Neural crest cell (in vitro differentiated cells): Measurements from ENCODE around the gene NPC1. TPM values are rescaled to one million over a fixed set of nuclear protein-coding genes. Genes with fewer than 3 reads are reported as not detected.
A peak's percentile ranks its signal among the peaks of the same experiment; 100 is the strongest.
"Not testable (repeated sequence)": the region's sequence is repeated elsewhere in the genome, so short reads cannot be mapped to it uniquely, and the experiment has no call there.

Source experiments
- DNase-seq: peaks from one replicate; pipeline ENCODE4 v3.0.0; 2021; ENCODE audit warnings: low read depth, mixed read lengths, low spot score
- H3K27ac Mint-ChIP-seq: one replicate; pipeline ENCODE4 v1.8.0; 2021; ENCODE audit warnings: mild to moderate bottlenecking, mixed read lengths; ENCODE audit not compliant: unreplicated experiment
- H3K27me3 Mint-ChIP-seq: 2 replicates; pipeline ENCODE4 v1.8.0; 2021; ENCODE audit warnings: low read depth, mild to moderate bottlenecking, mixed read lengths
- H3K36me3 Mint-ChIP-seq: 2 replicates; pipeline ENCODE4 v1.8.0; 2021; ENCODE audit warnings: low read depth, mild to moderate bottlenecking, mixed read lengths
- H3K4me1 Mint-ChIP-seq: 2 replicates; pipeline ENCODE4 v1.8.0; 2021; ENCODE audit warnings: mixed read lengths
- H3K4me3 Mint-ChIP-seq: one replicate; pipeline ENCODE4 v1.8.0; 2021; ENCODE audit warnings: mild to moderate bottlenecking, mixed read lengths
- H3K9me3 Mint-ChIP-seq: 2 replicates; pipeline ENCODE4 v1.8.0; 2021; ENCODE audit warnings: mixed read lengths
- total RNA-seq: library from RNA; stranded (reverse); gene quantifications from 2 replicates; pipeline ENCODE4 v1.2.1, GENCODE V29; 2021
- TF ChIP-seq, protein P1 (sequence below): fragments of 200-600 bp; sonication (generic); conservative IDR thresholded peaks from 2 replicates; pipeline ENCODE4 v1.5.0; 2021; ENCODE audit warnings: antibody characterized with exemption, mild to moderate bottlenecking

The NPC1 gene
- total RNA-seq, 1 donor from 2014 or later = 62.7 TPM

DNA sequence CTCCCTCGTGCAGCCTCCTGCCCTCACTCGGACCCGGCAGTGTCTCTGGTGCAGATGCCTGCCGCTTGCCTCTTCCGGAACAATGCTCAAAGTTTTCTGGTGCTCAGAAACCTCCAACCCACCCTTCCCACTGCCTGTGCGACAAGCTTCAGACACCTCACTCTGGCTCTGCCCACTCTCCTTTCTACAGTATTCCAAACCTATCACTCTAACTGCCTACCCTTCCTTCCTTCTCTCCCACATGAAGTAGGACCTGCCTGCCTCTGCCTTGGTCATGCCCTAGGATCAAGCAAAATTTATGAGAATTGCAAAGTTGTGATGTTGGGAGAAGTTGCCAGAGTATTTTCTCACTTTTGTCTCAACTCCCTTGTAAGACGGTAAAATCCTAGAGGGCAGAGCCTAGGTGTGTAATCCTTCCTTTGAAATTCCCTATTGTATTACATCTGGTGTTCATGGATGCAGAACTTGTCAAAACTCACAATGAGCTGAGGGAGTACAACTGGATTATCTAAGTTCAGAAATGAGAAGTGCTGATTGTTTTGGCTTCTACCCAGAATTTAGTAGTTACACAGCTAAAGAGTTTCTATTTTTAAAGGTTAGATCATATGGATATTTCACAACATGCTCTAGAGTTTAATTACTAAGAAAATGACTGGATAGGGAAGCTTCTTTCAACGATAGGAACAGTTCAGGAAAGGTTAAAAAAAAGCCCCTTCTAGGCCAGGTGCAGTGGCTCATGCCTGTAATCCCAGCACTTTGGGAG is 7.2 kb downstream of the NPC1 start:
- H3K4me1 Mint-ChIP-seq = peaks cover 63% of the 10 kb centered on the region
- no peak overlapping the region for H3K27ac Mint-ChIP-seq
- H3K4me3 Mint-ChIP-seq = no peak overlapping the region
- no peak for DNase-seq
- TF ChIP-seq, protein P1, sequence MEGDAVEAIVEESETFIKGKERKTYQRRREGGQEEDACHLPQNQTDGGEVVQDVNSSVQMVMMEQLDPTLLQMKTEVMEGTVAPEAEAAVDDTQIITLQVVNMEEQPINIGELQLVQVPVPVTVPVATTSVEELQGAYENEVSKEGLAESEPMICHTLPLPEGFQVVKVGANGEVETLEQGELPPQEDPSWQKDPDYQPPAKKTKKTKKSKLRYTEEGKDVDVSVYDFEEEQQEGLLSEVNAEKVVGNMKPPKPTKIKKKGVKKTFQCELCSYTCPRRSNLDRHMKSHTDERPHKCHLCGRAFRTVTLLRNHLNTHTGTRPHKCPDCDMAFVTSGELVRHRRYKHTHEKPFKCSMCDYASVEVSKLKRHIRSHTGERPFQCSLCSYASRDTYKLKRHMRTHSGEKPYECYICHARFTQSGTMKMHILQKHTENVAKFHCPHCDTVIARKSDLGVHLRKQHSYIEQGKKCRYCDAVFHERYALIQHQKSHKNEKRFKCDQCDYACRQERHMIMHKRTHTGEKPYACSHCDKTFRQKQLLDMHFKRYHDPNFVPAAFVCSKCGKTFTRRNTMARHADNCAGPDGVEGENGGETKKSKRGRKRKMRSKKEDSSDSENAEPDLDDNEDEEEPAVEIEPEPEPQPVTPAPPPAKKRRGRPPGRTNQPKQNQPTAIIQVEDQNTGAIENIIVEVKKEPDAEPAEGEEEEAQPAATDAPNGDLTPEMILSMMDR = no peak
- H3K9me3 Mint-ChIP-seq = no peaks in the 10 kb centered on the region
- H3K36me3 Mint-ChIP-seq = peaks cover 13% of the 10 kb centered on the region
- H3K27me3 Mint-ChIP-seq = no peaks in the 10 kb centered on the region

DNA sequence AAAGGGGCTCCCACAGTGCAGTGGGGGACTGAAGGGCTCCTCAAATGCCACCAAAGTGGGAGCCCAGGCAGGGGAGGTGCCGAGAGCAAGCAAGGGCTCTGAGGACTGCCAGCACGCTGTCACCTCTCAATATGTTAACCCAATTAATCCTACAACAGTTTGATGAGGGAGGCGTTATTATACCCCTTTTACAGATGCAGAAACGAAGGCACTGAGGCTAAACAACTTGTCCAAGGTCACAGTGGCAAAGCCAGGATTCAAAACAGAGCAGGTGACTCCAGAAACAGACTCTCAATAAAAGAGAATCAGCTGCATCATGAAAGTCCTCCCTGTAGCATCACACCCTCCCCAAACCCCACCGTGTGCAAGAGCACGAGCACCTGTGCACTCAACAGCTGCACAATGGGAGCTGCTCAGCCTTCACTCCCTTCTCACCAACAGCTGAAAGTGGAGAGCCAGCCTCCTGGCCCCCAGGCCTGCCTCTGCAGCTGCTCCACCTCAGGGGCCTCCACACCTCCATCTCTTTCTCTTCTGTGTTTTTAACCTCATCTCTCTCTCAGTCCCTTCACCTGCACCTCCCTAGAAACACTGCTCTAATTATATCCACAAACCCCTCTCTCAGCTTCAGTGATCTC is 8.1 kb downstream of the NPC1 start:
- TF ChIP-seq, protein P1 = no peak
- Mint-ChIP-seq H3K4me3 (no peak overlapping the region), H3K9me3 (no peaks in the 10 kb centered on the region), H3K27me3 (no peaks in the 10 kb centered on the region), H3K27ac (peak overlapping the region; percentile 7), H3K36me3 (peaks cover 13% of the 10 kb centered on the region), H3K4me1 (peaks cover 59% of the 10 kb centered on the region)
- DNase-seq = no peak

DNA sequence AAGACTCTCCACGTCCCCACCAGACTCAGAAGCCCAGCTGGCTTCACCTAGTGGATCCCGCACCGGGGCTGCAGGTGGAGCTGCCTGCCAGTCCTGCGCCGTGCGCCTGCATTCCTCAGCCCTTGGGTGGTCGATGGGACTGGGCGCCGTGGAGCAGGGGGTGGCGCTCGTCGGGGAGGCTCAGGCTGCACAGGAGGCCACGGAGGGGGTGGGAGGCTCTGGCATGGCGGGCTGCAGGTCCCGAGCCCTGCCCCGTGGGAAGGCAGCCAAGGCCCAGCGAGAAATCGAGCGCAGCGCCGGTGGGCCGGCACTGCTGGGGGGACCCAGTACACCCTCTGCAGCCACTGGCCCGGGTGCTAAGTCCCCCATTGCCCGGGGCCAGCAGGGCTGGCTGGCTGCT is 8.8 kb downstream of the NPC1 start:
- not testable (repeated sequence) for H3K4me3 Mint-ChIP-seq, H3K9me3 Mint-ChIP-seq, DNase-seq, H3K27me3 Mint-ChIP-seq, H3K27ac Mint-ChIP-seq
- Mint-ChIP-seq H3K36me3 (peaks cover 13% of the 10 kb centered on the region), H3K4me1 (peaks cover 55% of the 10 kb centered on the region)

DNA sequence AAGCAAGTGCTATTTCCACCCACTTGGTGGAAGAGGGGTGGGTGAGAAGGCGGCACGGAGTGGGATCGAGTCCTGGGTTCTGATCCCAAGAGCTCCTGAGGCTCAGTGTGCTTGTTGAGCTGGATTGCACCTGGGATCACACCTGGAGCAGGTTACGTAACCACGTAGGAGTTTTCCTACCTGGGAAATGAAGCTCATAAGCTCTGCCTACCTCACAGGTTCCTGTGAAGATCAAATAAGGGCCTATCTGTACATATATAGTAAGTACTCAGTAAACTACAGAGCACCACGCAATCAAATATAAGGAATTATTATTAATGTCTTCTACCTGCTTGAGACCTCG is 11.0 kb downstream of the NPC1 start:
- TF ChIP-seq, protein P1 = no peak
- Mint-ChIP-seq H3K4me3 (no peak overlapping the region), H3K4me1 (peaks cover 33% of the 10 kb centered on the region), H3K27me3 (no peaks in the 10 kb centered on the region), H3K27ac (no peak overlapping the region), H3K9me3 (no peaks in the 10 kb centered on the region), H3K36me3 (peaks cover 15% of the 10 kb centered on the region)
- DNase-seq = no peak

DNA sequence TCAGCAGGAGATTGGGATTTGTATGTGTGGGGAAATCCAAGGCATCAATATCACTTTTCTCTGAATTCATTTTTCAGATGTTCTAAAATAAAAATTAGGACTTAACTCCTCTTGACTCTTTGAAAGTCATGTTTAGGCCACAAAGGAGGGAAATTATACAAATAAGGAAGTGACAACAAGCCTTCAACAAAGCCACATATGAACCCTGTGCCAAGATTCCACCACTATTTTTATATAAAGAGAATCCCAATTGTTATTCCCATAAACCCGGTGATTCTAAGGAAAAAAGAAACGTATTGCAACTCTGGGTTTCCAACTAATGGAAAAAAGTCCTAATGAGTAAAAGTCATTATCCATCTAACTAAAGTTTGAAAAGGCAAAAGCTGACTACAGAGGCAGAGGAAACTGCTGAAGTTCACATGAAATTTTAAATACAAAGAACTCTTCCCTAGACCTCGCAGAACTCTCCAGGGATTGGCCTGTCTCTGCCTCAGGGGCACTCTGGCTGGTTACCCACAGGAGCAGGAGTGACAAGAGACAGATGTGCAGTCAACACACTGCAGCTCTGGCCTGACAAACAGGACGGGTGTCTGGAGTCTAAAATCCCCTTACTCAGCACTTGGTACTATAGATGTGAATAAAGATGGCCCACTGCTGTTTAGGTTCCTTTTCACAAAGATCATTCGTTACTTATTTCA is 11.5 kb downstream of the NPC1 start:
- Mint-ChIP-seq H3K4me3 (no peak overlapping the region), H3K27me3 (no peaks in the 10 kb centered on the region), H3K9me3 (no peaks in the 10 kb centered on the region), H3K36me3 (peaks cover 13% of the 10 kb centered on the region), H3K27ac (no peak overlapping the region), H3K4me1 (peaks cover 28% of the 10 kb centered on the region)
- TF ChIP-seq, protein P1 = no peak
- no peak for DNase-seq
